HepG2 (cell line): ENCODE data around the gene DTYMK. TPM values are rescaled to one million over a fixed set of nuclear protein-coding genes. Genes with fewer than 3 reads are reported as not detected.

Experiments used
- ATAC-seq: fragments of 200-7000 bp; cut with Tn5 transposase; 3 replicates; pipeline ENCODE4 v1.9.1; 2020; ENCODE audit warnings: mild to moderate bottlenecking, moderate library complexity
- BruUV-seq: library from RNA; stranded (reverse); fragments of 400-500 nt; replicated peaks from 2 replicates; lab custom pipeline; 2021; lab: Mats Ljungman, UMichigan
- CTCF ChIA-PET: fragments of 300-600 bp; formaldehyde crosslinking; extraction: SDS; loops from one replicate; lab custom pipeline; 2021; ENCODE audit warnings: low total read pairs, inconsistent platforms, low intra/inter-chr PET ratio; lab: Yijun Ruan, JAX
- POLR2A ChIA-PET: fragments of 350-600 bp; sonication (Branson Sonifier 250); formaldehyde crosslinking; loops from one replicate; lab custom pipeline; 2020; ENCODE audit warnings: antibody characterized with exemption, inconsistent platforms; lab: Yijun Ruan, JAX
- DNase-seq: peaks from one replicate; pipeline ENCODE4 v3.0.0-alpha.2; 2015; ENCODE audit warnings: low spot score
- FAIRE-seq: peaks from 3 replicates; lab custom pipeline; 2011; peaks lifted over from hg19 to GRCh38; lab: Jason Lieb, UNC
- H2AFZ ChIP-seq: one replicate; pipeline ENCODE4 v1.6.1; 2011; ENCODE audit warnings: low read length, inconsistent platforms
- H3K27ac ChIP-seq: fragments of 300-600 bp; 3 replicates; pipeline ENCODE4 v1.8.0; 2011; ENCODE audit warnings: mixed run types, mild to moderate bottlenecking, mixed read lengths, low read length, inconsistent platforms; ENCODE audit not compliant: insufficient read depth; ENCODE audit errors: extremely low read length
- H3K27me3 ChIP-seq, 2 experiments: fragments of 200-600 bp in 1 of 2; 2 replicates in 1 of 2; 3 replicates in 1 of 2; pipeline versions ENCODE4 v1.6.0 to v1.8.0; 2011; ENCODE audit warnings: low read length in 2 of 2, mild to moderate bottlenecking in 2 of 2, moderate library complexity in 2 of 2, inconsistent platforms in 1 of 2; ENCODE audit not compliant: insufficient read depth in 2 of 2, control insufficient read depth in 1 of 2
- H3K36me3 ChIP-seq, 2 experiments: fragments of 200-600 bp in 1 of 2; replicated peaks in 1 of 2; 2 replicates in 1 of 2; 3 replicates in 1 of 2; pipeline versions ENCODE4 v1.5.1 to v1.8.0; 2011; ENCODE audit warnings: low read length in 2 of 2, inconsistent platforms in 1 of 2; ENCODE audit not compliant: insufficient read depth in 2 of 2, control insufficient read depth in 1 of 2
- H3K4me1 ChIP-seq: 2 replicates; pipeline ENCODE4 v1.5.1; 2012; ENCODE audit warnings: low read length, inconsistent platforms; ENCODE audit not compliant: insufficient read depth
- H3K4me2 ChIP-seq: 2 replicates; pipeline ENCODE4 v1.6.0; 2011; ENCODE audit warnings: low read depth, low read length, inconsistent platforms
- H3K4me3 ChIP-seq, 3 experiments: fragments of 200-600 bp in 1 of 3; sonication (generic), shearing (Covaris generic) in 1 of 3; replicated peaks in 1 of 3; 2 replicates each; pipeline ENCODE4 v1.5.1; 2011 to 2016; ENCODE audit warnings: low read length in 3 of 3, inconsistent platforms in 2 of 3, low read depth in 2 of 3, mild to moderate bottlenecking in 2 of 3, control low read depth in 1 of 3, mixed read lengths in 1 of 3; ENCODE audit not compliant: insufficient read depth in 1 of 3
- H3K79me2 ChIP-seq: one replicate; pipeline ENCODE4 v1.6.1; 2011; ENCODE audit warnings: low read length, inconsistent platforms; ENCODE audit not compliant: insufficient read depth
- H3K9ac ChIP-seq: 2 replicates; pipeline ENCODE4 v1.6.0; 2011; ENCODE audit warnings: mild to moderate bottlenecking, low read depth, low read length, inconsistent platforms; ENCODE audit not compliant: insufficient read depth
- H3K9me3 ChIP-seq: 2 replicates; pipeline ENCODE4 v1.5.1; 2012; ENCODE audit warnings: mild to moderate bottlenecking, low read length
- H4K20me1 ChIP-seq: 2 replicates; pipeline ENCODE4 v1.6.0; 2011; ENCODE audit warnings: inconsistent platforms, mild to moderate bottlenecking, low read length, moderate library complexity; ENCODE audit not compliant: insufficient read depth
- ASH2L ChIP-seq: fragments of 300-600, 200-600 bp; sonication (generic); IDR thresholded peaks from 2 replicates; pipeline ENCODE4 v1.7.0; 2017; ENCODE audit warnings: low read depth, mild to moderate bottlenecking, moderate library complexity, mixed read lengths, low read length; ENCODE audit not compliant: insufficient read length
- E2F5 ChIP-seq: sonication (generic); formaldehyde crosslinking; conservative IDR thresholded peaks from 2 replicates; pipeline ENCODE4 v1.4.0; 2020; ENCODE audit warnings: missing genetic modification reagents
- FOSL1 ChIP-seq: sonication (generic); formaldehyde crosslinking; IDR thresholded peaks from 2 replicates; pipeline ENCODE4 v1.9.0; 2021; ENCODE audit warnings: missing genetic modification reagents, borderline replicate concordance
- GMEB1 ChIP-seq: sonication (generic); formaldehyde crosslinking; IDR thresholded peaks from 2 replicates; pipeline ENCODE4 v1.5.1; 2020; ENCODE audit warnings: missing genetic modification reagents, mild to moderate bottlenecking, borderline replicate concordance
- GTF2F1 ChIP-seq: fragments of 150-350 bp; IDR thresholded peaks from 2 replicates; pipeline ENCODE4 v1.6.1; 2014; ENCODE audit warnings: low read length
- HMG20A ChIP-seq: IDR thresholded peaks from 2 replicates; pipeline ENCODE4 v1.6.1; 2016; ENCODE audit warnings: borderline replicate concordance
- LRRFIP1 ChIP-seq: sonication (generic); formaldehyde crosslinking; conservative IDR thresholded peaks from 2 replicates; pipeline ENCODE4 v1.4.0; 2020; ENCODE audit warnings: missing genetic modification reagents
- REXO4 ChIP-seq: sonication (generic); formaldehyde crosslinking; IDR thresholded peaks from 2 replicates; pipeline ENCODE4 v1.8.0; 2022; ENCODE audit warnings: missing genetic modification reagents, mild to moderate bottlenecking, borderline replicate concordance
- RFX3 ChIP-seq: IDR thresholded peaks from 2 replicates; pipeline ENCODE4 v1.6.1; 2016; ENCODE audit warnings: missing biosample characterization, missing genetic modification reagents
- ZFP41 ChIP-seq: sonication (generic); formaldehyde crosslinking; IDR thresholded peaks from 2 replicates; pipeline ENCODE4 v1.4.0; 2020; ENCODE audit warnings: mild to moderate bottlenecking, missing genetic modification reagents, borderline replicate concordance
- ZNF292 ChIP-seq: sonication (generic); formaldehyde crosslinking; IDR thresholded peaks from 2 replicates; pipeline ENCODE4 v1.8.1; 2022; ENCODE audit warnings: mild to moderate bottlenecking, low read depth, missing genetic modification reagents, borderline replicate concordance
- ZNF749 ChIP-seq: sonication (generic); formaldehyde crosslinking; IDR thresholded peaks from 2 replicates; pipeline ENCODE4 v1.8.0; 2022; ENCODE audit warnings: mild to moderate bottlenecking, missing genetic modification reagents, moderate library complexity, borderline replicate concordance
- ZNF841 ChIP-seq: sonication (generic); formaldehyde crosslinking; IDR thresholded peaks from 2 replicates; pipeline ENCODE4 v1.8.1; 2023; ENCODE audit warnings: missing genetic modification reagents, borderline replicate concordance
- WGBS: methylation state at CpG from one replicate; pipeline ENCODE4 v1.1.6; 2017; ENCODE audit warnings: low lambda C conversion rate; 5-methylcytosine and 5-hydroxymethylcytosine counted together
- in situ Hi-C: cut with HindIII; loops from 2 replicates; pipeline ENCODE4 v1.10.0; 2017; ENCODE audit warnings: low pct_unique_long_range_greater_than_20kb; ENCODE audit not compliant: extremely low pct_ligation_motif_present
- intact Hi-C: fragments of 100-400 bp; cut with micrococcal nuclease; formaldehyde crosslinking; loops from one replicate; pipeline ENCODE4 v1.10.0; 2022; ENCODE audit not compliant: unreplicated experiment
- polyA plus RNA-seq, 8 experiments: library from polyadenylated mRNA; depleted of rRNA in 3 of 8; stranded (reverse) in 7 of 8; unstranded in 1 of 8; fragments of >200 nt; fragmentation: Illumina TruSeq in 4 of 8; extraction: Trizol in 4 of 8; gene quantifications; 2 replicates each; pipeline versions ENCODE4 v1.2.1 to v1.2.3, GENCODE V29; 2011 to 2016; ENCODE audit warnings: low read depth in 4 of 8, missing spikeins in 1 of 8, mixed read lengths in 1 of 8; ENCODE audit not compliant: insufficient read depth in 1 of 8
- total RNA-seq, 5 experiments: library from RNA; depleted of rRNA; stranded (reverse); fragments of >200 nt; fragmentation: Illumina TruSeq; extraction: Trizol; gene quantifications; 2 replicates each; pipeline ENCODE4 v1.2.3, GENCODE V29; 2016; ENCODE audit warnings: low read depth in 1 of 5
- TF ChIP-seq, protein P1 (sequence below): sonication (generic); formaldehyde crosslinking; IDR thresholded peaks from 2 replicates; pipeline ENCODE4 v1.5.0; 2020; ENCODE audit warnings: mild to moderate bottlenecking, missing genetic modification reagents

The DTYMK gene
- total and polyA plus RNA-seq, 2 of the 13 experiments (the other 11 are each of a cell fraction or from before 2014, with no cell fraction given), result 57.5 to 134 TPM

DNA sequence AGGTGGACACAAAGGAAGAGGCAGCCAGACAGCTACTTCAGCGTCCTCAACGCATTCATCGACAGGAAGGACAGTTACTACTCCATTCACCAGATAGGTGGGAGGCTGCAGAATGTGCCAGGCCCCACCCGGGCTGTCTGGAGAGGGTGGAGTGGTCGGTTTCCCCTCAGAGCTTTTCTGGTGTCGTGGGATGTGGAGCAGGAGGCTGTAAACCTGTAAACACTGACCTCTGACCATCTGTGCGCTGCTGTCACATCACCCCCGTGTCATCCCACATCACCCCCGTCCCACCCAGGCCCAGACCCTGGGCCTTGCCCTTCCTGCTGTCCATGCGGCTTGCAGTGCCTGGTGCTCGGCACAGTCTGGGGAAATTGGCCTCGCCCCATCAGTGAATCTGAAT is 32.1 kb downstream of the DTYMK start (continued):
- TF ChIP-seq REXO4 (CRISPR knock-in tag) (no peak), ZNF749 (CRISPR knock-in tag) (no peak)
- TF ChIP-seq, all 625 proteins: peak for 0

DNA sequence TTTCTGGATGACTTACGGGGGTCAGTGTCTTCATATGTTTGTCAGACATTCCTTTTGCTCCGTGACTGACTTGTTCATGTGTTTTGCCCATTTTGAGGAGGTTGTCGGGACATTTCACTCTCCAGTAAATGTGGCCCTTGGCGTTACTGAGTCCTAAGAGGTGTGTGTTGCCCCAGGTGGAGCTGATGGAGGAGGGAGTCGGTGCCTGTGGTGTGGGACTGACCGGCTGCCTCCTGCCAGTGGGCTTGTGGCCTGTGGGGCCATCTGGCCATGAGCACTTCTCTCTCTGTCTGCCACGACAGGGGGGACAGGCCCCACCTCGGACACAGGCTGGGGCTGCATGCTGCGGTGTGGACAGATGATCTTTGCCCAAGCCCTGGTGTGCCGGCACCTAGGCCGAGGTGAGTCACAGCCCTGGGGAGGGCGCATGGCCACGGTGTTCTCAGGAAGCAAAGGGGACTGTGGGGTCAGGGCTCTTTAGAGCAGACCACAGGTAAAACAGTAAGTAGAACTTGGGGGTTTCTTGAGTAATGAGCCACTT is 33.3 kb downstream of the DTYMK start:
- no TSS peak for BruUV-seq
- CTCF ChIA-PET, result no interaction called here
- no peaks in the 10 kb centered on the region for H3K9me3 ChIP-seq
- WGBS, result 39% methylated on average over 11 of the region's 13 CpGs
- peak overlapping the region; percentile 48 for H3K4me2 ChIP-seq
- DNase-seq, result peak; percentile 76
- peak overlapping the region; percentile 64 for H3K27ac ChIP-seq
- POLR2A ChIA-PET, result interaction anchor here (0.7 to 1.0 kb wide), 2 partner anchors 18 to 33 kb away, joined by 4 read pairs; partner anchors contain the start of gene DTYMK
- ATAC-seq, result peak; percentile 98
- intact Hi-C loops, result no loop called here
- H3K36me3 ChIP-seq, result peaks cover 31 to 62% of the 10 kb centered on the region in 2 experiments
- peaks cover 41% of the 10 kb centered on the region for H3K4me1 ChIP-seq
- peak; percentile 37 for FAIRE-seq
- peaks cover 50% of the 10 kb centered on the region for H3K79me2 ChIP-seq
- in situ Hi-C loops, result no loop called here
- H2AFZ ChIP-seq, result no peak overlapping the region
- H3K4me3 ChIP-seq, result no peak overlapping the region
- no peaks in the 10 kb centered on the region for H3K27me3 ChIP-seq
- peak overlapping the region; percentile 51 for H3K9ac ChIP-seq
- no peaks in the 10 kb centered on the region for H4K20me1 ChIP-seq
- TF ChIP-seq, protein P1, sequence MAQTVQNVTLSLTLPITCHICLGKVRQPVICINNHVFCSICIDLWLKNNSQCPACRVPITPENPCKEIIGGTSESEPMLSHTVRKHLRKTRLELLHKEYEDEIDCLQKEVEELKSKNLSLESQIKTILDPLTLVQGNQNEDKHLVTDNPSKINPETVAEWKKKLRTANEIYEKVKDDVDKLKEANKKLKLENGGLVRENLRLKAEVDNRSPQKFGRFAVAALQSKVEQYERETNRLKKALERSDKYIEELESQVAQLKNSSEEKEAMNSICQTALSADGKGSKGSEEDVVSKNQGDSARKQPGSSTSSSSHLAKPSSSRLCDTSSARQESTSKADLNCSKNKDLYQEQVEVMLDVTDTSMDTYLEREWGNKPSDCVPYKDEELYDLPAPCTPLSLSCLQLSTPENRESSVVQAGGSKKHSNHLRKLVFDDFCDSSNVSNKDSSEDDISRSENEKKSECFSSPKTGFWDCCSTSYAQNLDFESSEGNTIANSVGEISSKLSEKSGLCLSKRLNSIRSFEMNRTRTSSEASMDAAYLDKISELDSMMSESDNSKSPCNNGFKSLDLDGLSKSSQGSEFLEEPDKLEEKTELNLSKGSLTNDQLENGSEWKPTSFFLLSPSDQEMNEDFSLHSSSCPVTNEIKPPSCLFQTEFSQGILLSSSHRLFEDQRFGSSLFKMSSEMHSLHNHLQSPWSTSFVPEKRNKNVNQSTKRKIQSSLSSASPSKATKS (CRISPR knock-in tag), result no peak
- peak; percentile 89 for TF ChIP-seq FOSL1 (CRISPR knock-in tag)
- TF ChIP-seq ASH2L, result peak; percentile 63
- TF ChIP-seq ZNF841 (CRISPR knock-in tag), result no peak
- peak; percentile 37; the same call in 1 of the 2 replicates for TF ChIP-seq HMG20A (CRISPR knock-in tag)
- peak; percentile 99 for TF ChIP-seq ZNF292 (CRISPR knock-in tag)
- no peak for TF ChIP-seq GTF2F1
- peak; percentile 59; the same call in 1 of the 2 replicates for TF ChIP-seq GMEB1 (CRISPR knock-in tag)
- no peak for TF ChIP-seq ZFP41 (CRISPR knock-in tag)
- no peak for TF ChIP-seq RFX3
- no peak for TF ChIP-seq LRRFIP1
- TF ChIP-seq E2F5 (CRISPR knock-in tag), result no peak
